ENCODE measurements around the gene MTMR4. TPM values are rescaled to one million over a fixed set of nuclear protein-coding genes. Genes with fewer than 3 reads are reported as not detected.

The MTMR4 gene
- total RNA-seq, 4 donors from 2014 or later = 37.6 to 50.2 (median 38.8) TPM

DNA sequence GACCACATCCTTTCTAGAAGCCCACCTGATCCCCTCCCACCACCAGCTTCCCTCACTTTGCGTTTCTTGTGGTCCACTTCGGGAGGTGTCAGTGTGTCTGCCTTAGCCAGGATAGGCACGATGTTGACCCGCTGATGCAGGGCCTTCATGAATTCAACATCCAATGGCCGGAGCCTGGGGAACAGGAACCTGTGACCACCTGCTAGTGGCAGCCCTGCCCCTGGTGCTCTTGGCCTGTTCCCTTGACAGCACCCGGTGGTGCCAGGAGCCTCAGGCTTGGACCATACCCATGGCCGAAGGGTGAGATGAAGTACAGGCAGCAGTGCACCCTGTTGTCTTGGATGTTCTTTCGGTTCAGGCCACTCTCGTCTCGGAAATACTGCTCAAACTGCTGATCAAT, 7.2 kb upstream of the MTMR4 start:
- intact Hi-C loops (cut with DNase I; ENCODE audit: low total_unique reads) = loop anchor here (10.0 kb wide), 1 partner anchor 53 kb away; no protein-coding TSS in a partner anchor
- no peak for TF ChIP-seq POLR2A (IDR thresholded peaks at IDR 0.05)
- TF ChIP-seq, protein P1, sequence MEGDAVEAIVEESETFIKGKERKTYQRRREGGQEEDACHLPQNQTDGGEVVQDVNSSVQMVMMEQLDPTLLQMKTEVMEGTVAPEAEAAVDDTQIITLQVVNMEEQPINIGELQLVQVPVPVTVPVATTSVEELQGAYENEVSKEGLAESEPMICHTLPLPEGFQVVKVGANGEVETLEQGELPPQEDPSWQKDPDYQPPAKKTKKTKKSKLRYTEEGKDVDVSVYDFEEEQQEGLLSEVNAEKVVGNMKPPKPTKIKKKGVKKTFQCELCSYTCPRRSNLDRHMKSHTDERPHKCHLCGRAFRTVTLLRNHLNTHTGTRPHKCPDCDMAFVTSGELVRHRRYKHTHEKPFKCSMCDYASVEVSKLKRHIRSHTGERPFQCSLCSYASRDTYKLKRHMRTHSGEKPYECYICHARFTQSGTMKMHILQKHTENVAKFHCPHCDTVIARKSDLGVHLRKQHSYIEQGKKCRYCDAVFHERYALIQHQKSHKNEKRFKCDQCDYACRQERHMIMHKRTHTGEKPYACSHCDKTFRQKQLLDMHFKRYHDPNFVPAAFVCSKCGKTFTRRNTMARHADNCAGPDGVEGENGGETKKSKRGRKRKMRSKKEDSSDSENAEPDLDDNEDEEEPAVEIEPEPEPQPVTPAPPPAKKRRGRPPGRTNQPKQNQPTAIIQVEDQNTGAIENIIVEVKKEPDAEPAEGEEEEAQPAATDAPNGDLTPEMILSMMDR (IDR thresholded peaks at IDR 0.05) = no peak
- no peak for DNase-seq (ENCODE audit: low spot score in 2 of 2)
- H3K4me3 ChIP-seq (ENCODE audit: low read depth, poor library complexity, severe bottlenecking) = no peak overlapping the region
- 78 to 84% methylated on average over 10 of the region's 10 CpGs for WGBS, 2 donors

DNA sequence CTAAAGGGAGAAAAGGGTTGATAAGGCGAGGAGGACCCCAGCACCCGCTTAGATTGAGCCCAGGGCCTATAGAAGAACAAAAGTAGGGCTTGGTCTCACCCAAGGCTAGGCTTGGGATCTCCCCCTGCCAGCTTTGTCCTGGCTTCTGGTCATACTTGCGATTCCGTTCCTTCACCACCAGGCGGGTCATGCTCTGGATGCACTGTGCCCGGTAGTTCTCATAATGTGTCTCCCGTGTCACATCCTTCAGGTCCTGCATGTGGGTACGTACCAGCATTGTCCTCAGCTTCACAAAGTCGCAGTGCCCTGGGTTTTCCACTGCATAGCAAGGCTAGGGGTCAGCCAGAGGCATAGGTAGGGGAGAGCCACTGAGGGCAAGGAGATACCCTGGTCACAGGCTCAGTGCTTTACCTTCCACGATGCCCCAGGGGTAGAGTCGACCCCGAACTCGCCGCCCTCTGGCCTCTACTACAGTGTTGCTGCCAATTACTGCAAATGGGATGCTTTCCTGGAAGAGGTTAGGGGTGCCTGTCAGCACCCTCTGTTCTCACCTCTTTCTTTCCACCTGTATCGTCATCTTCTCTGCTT, 6.5 kb upstream of the MTMR4 start:
- intact Hi-C loops (cut with DNase I; ENCODE audit: low total_unique reads) = loop anchor here (10.0 kb wide), 1 partner anchor 54 kb away; no protein-coding TSS in a partner anchor
- DNase-seq (ENCODE audit: low spot score in 2 of 2) = no peak

DNA sequence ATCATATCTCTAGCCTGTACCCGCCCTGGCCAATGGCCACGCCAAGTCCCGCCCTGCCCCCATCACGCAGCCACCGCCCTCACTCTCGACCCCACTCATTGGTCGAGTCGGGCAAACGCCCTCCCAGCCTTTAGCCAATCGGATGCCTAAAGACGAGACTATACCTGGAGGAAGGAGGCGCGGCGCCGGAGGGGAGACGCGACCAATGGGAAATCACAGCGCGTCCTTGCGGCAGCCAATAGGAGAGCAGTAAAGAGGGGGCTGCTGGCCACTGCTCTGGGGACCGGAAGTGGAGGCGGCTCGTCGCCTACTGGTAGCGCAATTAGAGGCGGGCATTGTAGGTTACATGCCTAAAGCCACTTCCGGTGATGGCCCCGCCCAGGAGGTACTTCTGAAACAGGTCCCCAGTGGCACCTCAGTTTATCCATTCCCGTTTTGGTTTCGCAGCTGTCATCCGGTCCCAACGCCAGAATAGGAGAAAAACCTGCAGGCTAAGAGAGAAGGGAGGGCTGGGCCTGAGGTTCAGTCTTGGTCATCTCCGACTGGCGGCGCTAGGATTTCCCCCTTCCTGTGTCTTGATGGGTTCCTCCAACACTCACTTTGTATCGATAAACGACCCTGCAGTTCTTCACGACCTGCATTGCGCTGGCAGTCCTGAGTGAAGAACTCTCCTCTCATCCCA, 3.6 kb upstream of the MTMR4 start:
- H3K4me3 ChIP-seq (ENCODE audit: low read depth, poor library complexity, severe bottlenecking) = peak overlapping the region; percentile 42
- TF ChIP-seq, protein P1 (IDR thresholded peaks at IDR 0.05) = no peak
- no peak for TF ChIP-seq POLR2A (IDR thresholded peaks at IDR 0.05)
- 0% methylated on average over 36 to 39 of the region's 39 CpGs for WGBS, 2 donors
- peak; percentile 100 for DNase-seq (ENCODE audit: low spot score in 2 of 2)
- intact Hi-C loops (cut with DNase I; ENCODE audit: low total_unique reads) = no loop called here

More for the DNA sequence above, 6.5 kb upstream of the MTMR4 start:
- TF ChIP-seq, protein P1 (IDR thresholded peaks at IDR 0.05) = no peak
- TF ChIP-seq POLR2A (IDR thresholded peaks at IDR 0.05) = no peak
- H3K4me3 ChIP-seq (ENCODE audit: low read depth, poor library complexity, severe bottlenecking) = no peak overlapping the region
- WGBS, 2 donors = 76% methylated on average over 15 of the region's 15 CpGs

DNA sequence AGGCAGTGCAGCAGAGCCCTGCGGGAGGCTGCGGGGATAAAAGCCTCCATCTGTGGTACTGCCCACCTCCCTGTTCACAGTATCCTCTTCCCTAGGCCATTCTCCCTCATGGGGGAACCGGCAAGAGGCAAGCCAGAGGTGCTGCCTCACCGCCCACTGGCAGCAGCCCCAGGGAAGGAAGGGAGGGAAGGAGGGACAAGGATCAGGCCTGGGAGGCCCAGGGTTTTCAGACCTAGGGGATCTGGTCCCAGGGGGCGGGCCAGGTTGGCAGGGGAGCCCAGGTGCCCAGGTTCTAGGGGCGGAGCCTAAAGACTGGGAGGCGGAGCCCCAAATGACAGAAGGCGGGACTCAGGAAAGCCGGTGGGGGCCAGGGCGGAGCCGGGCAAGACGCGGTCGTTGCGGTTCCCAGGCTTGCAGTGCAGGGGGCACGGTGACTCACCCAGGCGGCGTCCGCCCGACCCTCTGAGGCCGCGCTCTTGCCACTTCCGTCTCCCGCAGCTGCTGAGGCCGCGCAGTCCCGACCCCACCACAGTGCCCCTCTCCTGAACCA, 3.0 kb upstream of the MTMR4 start:
- intact Hi-C loops (cut with DNase I; ENCODE audit: low total_unique reads) = no loop called here
- TF ChIP-seq, protein P1 (IDR thresholded peaks at IDR 0.05) = no peak
- TF ChIP-seq POLR2A (IDR thresholded peaks at IDR 0.05) = no peak
- H3K4me3 ChIP-seq (ENCODE audit: low read depth, poor library complexity, severe bottlenecking) = peak overlapping the region; percentile 42
- WGBS, 2 donors = 0 to 3% methylated on average over 12 to 22 of the region's 27 CpGs
- no peak for DNase-seq (ENCODE audit: low spot score in 2 of 2)

DNA sequence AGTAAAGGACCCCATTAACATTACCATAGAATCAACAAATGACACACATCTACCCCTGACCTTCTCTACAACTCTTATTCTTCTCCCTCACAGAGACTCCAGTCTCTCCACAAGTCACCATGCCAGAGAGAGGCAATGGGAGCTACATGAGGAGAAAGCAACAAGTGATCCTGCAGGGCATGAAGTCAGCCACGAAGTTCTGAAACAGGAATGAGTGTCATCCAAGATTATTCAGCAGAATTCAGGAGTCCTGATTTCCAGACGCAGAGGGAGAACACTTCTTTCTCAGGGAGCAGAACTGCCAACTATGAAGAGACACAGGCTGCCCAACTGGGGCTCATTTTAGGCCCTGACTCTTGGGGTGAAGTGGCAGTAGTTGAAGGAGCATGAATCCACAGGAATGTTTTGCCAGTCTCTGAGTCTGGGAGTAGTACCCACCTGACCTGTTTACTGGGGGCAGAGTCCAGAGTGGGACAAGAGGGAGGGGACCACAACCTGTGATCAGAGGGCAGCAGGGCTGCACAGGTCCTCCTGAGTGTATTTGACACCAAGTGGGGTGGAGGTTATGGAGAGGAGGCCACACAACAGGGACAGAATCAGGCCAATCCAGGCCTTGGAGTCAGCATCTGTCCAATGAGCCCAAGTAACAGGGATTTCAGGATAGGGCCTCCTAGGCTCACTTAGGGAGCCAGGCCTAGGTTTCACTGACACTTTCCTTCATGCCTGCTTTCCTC, 2.4 kb upstream of the MTMR4 start:
- intact Hi-C loops (cut with DNase I; ENCODE audit: low total_unique reads) = no loop called here
- H3K4me3 ChIP-seq (ENCODE audit: low read depth, poor library complexity, severe bottlenecking) = peak overlapping the region; percentile 42
- WGBS, 2 donors = 14 to 42% methylated on average over 2 of the region's 2 CpGs
- no peak for DNase-seq (ENCODE audit: low spot score in 2 of 2)
- TF ChIP-seq, protein P1 (IDR thresholded peaks at IDR 0.05) = no peak
- no peak for TF ChIP-seq POLR2A (IDR thresholded peaks at IDR 0.05)

All from lower leg skin (tissue), 4 donors.